ENCODE data around the gene PLK3. TPM values are rescaled to one million over a fixed set of nuclear protein-coding genes. Genes with fewer than 3 reads are reported as not detected.

Gene PLK3
- total and polyA plus RNA-seq, 2 of the 4 experiments (the other 2 are of a cell fraction): 15.8 to 51.6 TPM

DNA sequence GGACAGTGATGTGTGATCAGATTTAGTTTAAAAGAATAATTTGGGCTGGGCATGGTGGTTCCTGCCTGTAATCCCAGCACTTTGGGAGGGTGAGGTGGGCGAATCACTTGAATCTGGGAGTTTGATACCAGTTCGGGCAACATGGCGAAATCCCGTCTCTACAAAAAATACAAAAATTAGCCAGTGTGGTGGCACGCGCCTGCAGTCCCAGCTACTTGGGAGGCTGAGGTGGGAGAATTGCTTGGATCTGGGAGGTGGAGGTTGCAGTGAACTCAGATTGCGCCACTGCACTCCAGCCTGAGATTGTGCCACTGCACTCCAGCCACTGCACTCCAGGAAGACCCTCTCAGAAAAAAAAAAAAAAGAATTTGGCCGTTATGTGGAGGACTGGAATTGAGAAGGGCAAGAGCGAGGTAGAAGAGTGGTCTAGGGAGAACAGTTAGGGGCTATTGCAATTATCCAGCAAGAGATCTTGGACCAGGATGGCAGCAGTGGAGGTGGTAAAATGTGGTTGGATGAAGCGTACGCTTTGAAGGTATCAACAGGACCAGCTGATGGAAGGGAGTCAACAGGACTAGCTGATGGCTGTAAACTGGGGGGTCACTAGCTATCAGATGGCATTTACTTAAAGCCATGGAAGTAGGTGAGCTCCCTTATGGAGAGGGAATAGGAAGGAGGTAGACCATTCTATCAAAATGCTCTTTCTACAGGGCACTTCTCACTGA, 17.8 kb downstream of the PLK3 start:
- dilution Hi-C loops (cut with HindIII; ENCODE audit: low sequenced_read_pairs, unreplicated experiment) (no loop called here), intact Hi-C loops (cut with micrococcal nuclease) (loop anchor here (2.0 kb wide), 1 partner anchor 19 kb away; no protein-coding TSS in a partner anchor), in situ Hi-C loops (cut with MboI; ENCODE audit: low sequenced_read_pairs) (no loop called here)
- DNase-seq (no peak), ATAC-seq (ENCODE audit: low read depth) (no peak)
- no peak overlapping the region for H3K9ac ChIP-seq (ENCODE audit: low read depth, low read length)
- H3K23ac ChIP-seq (ENCODE audit: low read depth, low read length): no peak overlapping the region
- H4K8ac ChIP-seq (ENCODE audit: low read depth in 2 of 2, low read length in 2 of 2): 0 out of 4 replicates have a peak overlapping the region, but pooled peaks of 1 of the 2 experiments have one; percentile 5
- peak overlapping the region; percentile 9; the same call in 1 of the 2 replicates for H4K91ac ChIP-seq (ENCODE audit: insufficient read depth, low read depth, low read length)
- POLR2A ChIA-PET (ENCODE audit: unreplicated experiment): interaction anchor here (0.6 to 3.2 kb wide), 2 partner anchors 10 to 86 kb away, joined by 5 to 30 read pairs; partner anchors contain the start of genes BTBD19 and DYNLT4
- no peak overlapping the region for H3K4me2 ChIP-seq (ENCODE audit: low read depth, low read length)
- no CpG with 5 or more reads among the region's 11 CpGs for WGBS, 2 experiments (ENCODE audit: extremely low coverage in 2 of 2, insufficient read length in 1 of 2)
- no peak overlapping the region; the same call in 2 of the 3 replicates for H2BK15ac ChIP-seq (ENCODE audit: low read depth, low read length)
- H3K79me1 ChIP-seq (ENCODE audit: low read depth in 1 of 2, low read length in 2 of 2): peaks cover 2 to 12% of the 10 kb centered on the region in 2 experiments; a peak in 1 of 4 replicates
- H3K4me3 ChIP-seq (ENCODE audit: insufficient read depth, low read depth, low read length): no peak overlapping the region
- no peak overlapping the region for H2BK5ac ChIP-seq (ENCODE audit: low read depth, low read length, poor library complexity, severe bottlenecking)
- peaks cover 3% of the 10 kb centered on the region; the same call in 1 of the 2 replicates for H3K9me1 ChIP-seq (ENCODE audit: insufficient read depth, low read length)
- H3K18ac ChIP-seq (ENCODE audit: low read depth, low read length): no peak overlapping the region
- H3K36me3 ChIP-seq (ENCODE audit: control insufficient read depth, insufficient read depth, low read length): no peaks in the 10 kb centered on the region
- no peak overlapping the region for H2BK120ac ChIP-seq (ENCODE audit: low read depth, low read length)
- H2AFZ ChIP-seq (replicated peaks; ENCODE audit: low read length, poor library complexity): no peak overlapping the region
- no peak overlapping the region for H3K27ac ChIP-seq (ENCODE audit: insufficient read depth, low read length)
- no peak overlapping the region; the same call in 1 of the 2 replicates for H2BK20ac ChIP-seq (ENCODE audit: low read depth, low read length)
- no peak overlapping the region for H3K4ac ChIP-seq (ENCODE audit: low read depth, low read length)
- H2AK9ac ChIP-seq (replicated peaks; ENCODE audit: low read depth, low read length, poor library complexity): no peak overlapping the region
- H2AK5ac ChIP-seq (ENCODE audit: low read depth, low read length): peak overlapping the region; percentile 78; the same call in 1 of the 2 replicates
- H4K5ac ChIP-seq (ENCODE audit: low read depth, low read length): no peak overlapping the region
- CTCF ChIA-PET: interaction anchor here (1.9 kb wide), 1 partner anchor 18 kb away, joined by 8 read pairs; the partner anchor contains the start of gene PLK3
- H3K14ac ChIP-seq (replicated peaks; ENCODE audit: low read depth, low read length): 0 out of 2 replicates have a peak overlapping the region, but pooled peaks have one; percentile 50
- no peak overlapping the region for H3K56ac ChIP-seq (ENCODE audit: extremely low read depth, insufficient read depth, low read length)
- H4K20me1 ChIP-seq (ENCODE audit: insufficient read depth, low read length): peaks cover 8% of the 10 kb centered on the region; the same call in 1 of the 2 replicates
- no peaks in the 10 kb centered on the region for H3K9me3 ChIP-seq (ENCODE audit: control insufficient read depth, insufficient read depth, low read length)
- BruUV-seq (replicated peaks): no TSS peak
- no peaks in the 10 kb centered on the region for H3K27me3 ChIP-seq (ENCODE audit: control insufficient read depth, insufficient read depth, low read length)
- peaks cover 10% of the 10 kb centered on the region for H3K4me1 ChIP-seq (ENCODE audit: control insufficient read depth, insufficient read depth, low read length)
- no peak for TF ChIP-seq MXI1 (IDR thresholded peaks at IDR 0.05; ENCODE audit: borderline replicate concordance, low read depth, low read length)
- no peak for TF ChIP-seq MAZ (IDR thresholded peaks at IDR 0.05; ENCODE audit: borderline replicate concordance, low read depth, low read length)
- TF ChIP-seq, protein P1, sequence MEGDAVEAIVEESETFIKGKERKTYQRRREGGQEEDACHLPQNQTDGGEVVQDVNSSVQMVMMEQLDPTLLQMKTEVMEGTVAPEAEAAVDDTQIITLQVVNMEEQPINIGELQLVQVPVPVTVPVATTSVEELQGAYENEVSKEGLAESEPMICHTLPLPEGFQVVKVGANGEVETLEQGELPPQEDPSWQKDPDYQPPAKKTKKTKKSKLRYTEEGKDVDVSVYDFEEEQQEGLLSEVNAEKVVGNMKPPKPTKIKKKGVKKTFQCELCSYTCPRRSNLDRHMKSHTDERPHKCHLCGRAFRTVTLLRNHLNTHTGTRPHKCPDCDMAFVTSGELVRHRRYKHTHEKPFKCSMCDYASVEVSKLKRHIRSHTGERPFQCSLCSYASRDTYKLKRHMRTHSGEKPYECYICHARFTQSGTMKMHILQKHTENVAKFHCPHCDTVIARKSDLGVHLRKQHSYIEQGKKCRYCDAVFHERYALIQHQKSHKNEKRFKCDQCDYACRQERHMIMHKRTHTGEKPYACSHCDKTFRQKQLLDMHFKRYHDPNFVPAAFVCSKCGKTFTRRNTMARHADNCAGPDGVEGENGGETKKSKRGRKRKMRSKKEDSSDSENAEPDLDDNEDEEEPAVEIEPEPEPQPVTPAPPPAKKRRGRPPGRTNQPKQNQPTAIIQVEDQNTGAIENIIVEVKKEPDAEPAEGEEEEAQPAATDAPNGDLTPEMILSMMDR (conservative IDR thresholded peaks at IDR 0.05; ENCODE audit: low read depth, low read length): no peak
- no peak for TF ChIP-seq NFE2L2 (IDR thresholded peaks at IDR 0.05; ENCODE audit: low read depth, low read length)
- TF ChIP-seq SMC3 (IDR thresholded peaks at IDR 0.05; ENCODE audit: low read depth, low read length): no peak
- TF ChIP-seq, protein P2, sequence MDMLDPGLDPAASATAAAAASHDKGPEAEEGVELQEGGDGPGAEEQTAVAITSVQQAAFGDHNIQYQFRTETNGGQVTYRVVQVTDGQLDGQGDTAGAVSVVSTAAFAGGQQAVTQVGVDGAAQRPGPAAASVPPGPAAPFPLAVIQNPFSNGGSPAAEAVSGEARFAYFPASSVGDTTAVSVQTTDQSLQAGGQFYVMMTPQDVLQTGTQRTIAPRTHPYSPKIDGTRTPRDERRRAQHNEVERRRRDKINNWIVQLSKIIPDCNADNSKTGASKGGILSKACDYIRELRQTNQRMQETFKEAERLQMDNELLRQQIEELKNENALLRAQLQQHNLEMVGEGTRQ (IDR thresholded peaks at IDR 0.05; ENCODE audit: low read depth, low read length): no peak
- TF ChIP-seq CHD1 (IDR thresholded peaks at IDR 0.05; ENCODE audit: low read depth, low read length): no peak
- no peak for TF ChIP-seq RAD21 (IDR thresholded peaks at IDR 0.05; ENCODE audit: low read length)
- TF ChIP-seq RFX5 (IDR thresholded peaks at IDR 0.05; ENCODE audit: low read depth, low read length): no peak
- TF ChIP-seq, protein P3, sequence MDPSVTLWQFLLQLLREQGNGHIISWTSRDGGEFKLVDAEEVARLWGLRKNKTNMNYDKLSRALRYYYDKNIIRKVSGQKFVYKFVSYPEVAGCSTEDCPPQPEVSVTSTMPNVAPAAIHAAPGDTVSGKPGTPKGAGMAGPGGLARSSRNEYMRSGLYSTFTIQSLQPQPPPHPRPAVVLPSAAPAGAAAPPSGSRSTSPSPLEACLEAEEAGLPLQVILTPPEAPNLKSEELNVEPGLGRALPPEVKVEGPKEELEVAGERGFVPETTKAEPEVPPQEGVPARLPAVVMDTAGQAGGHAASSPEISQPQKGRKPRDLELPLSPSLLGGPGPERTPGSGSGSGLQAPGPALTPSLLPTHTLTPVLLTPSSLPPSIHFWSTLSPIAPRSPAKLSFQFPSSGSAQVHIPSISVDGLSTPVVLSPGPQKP (IDR thresholded peaks at IDR 0.05; ENCODE audit: borderline replicate concordance, low read depth, low read length): no peak
- no peak for TF ChIP-seq RCOR1 (IDR thresholded peaks at IDR 0.05; ENCODE audit: insufficient replicate concordance, low read length)
- TF ChIP-seq CEBPB (IDR thresholded peaks at IDR 0.05; ENCODE audit: low read depth, low read length): no peak
- no peak for TF ChIP-seq MAFK (IDR thresholded peaks at IDR 0.05; ENCODE audit: low read depth, low read length)
- TF ChIP-seq POLR2A (IDR thresholded peaks at IDR 0.05; ENCODE audit: low read depth, low read length): no peak
